CD4-positive, alpha-beta T cell treated with Interleukin-1 beta for 1 hour (primary cell): Measurements from ENCODE around the gene RAPGEF4.

Source experiments
- DNase-seq, 2 donors: peaks; one replicate each; pipeline ENCODE4 v3.0.0-alpha.2; 2020 to 2022

Gene RAPGEF4

DNA sequence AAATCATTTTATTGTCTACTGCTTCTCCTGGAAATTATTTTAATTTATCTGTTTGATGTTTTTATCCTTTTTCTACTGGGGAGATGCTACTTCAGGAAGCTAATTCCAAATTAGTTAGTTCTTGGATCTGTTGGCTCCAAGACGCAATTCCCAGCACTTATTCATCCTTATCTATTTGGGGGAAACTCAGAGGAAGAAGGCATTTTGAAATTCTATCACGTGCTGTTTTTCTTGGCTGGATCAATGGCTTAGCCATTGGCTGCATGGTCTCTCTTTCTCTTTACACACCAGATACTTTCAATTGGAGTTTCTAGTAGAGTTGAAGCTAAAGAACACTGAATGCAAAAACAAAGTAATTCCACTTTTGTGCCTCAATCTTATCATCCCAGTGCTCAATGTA is 98.3 kb downstream of the RAPGEF4 start:
- DNase-seq = no peak

GRCh38 chr2:172834881-172835280 is 99.2 kb downstream of the RAPGEF4 start:
- no peak for DNase-seq

DNA sequence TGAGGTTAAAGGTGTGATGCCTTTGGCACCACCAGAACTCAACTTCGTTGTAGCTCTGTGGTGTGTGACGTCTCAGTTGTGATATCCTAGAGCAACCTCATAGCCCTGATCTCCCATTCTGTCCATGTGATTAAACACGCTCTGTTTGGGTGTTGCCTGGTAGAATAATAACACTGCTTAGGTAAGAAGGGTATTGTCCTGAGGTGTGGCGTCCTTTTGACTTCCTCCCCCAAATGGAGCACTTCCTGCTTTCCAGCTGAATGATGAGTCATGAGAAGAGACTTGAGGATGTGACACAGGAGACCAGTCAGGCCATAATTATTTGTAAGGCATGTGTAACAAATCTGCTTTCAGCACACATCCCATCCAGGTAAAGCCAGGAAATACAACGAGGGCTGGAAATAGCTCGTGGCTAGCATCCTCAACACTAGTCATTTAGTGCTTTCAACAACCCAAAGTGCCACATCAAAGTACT is 100.7 kb downstream of the RAPGEF4 start:
- DNase-seq = no peak

DNA sequence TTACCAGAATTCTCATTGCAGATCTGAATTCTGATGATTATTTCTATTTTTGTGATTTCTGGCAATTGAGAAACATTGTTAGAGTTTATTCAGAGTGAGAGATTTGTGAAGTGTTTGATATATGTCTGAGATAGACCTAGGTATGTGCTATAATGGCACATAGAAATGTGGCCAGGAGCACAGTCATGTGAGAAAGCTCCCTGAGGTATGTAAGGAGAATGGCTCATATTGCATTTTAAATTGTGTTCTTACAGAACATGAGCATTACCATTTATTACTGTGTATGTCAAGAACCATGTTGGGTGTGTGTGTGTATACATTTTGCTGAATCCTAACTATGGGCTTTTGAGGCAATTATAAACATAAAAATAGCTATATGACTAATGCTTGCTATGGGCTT is 101.2 kb downstream of the RAPGEF4 start:
- no peak for DNase-seq

DNA sequence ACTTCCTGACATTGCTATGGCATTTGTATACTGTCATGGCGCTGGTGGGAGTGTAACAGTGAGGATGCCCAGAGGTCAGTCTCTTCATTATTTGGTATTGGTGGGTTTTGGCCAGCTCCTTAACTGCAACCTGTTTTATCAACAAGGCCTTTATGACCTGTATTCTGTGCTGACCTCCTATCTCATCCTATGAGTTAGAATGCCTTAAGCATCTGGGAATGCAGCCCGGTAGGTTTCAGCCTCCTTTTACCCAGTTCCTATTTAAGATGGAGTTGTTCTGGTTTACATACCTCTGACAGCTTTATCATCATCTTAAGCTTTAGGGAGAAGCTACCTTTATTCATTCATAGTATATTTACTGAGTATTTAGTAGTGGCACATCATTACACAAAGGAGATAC is 103.8 kb downstream of the RAPGEF4 start:
- DNase-seq = no peak

GRCh38 chr2:172842511-172843265 is 107.0 kb downstream of the RAPGEF4 start:
- no peak for DNase-seq

DNA sequence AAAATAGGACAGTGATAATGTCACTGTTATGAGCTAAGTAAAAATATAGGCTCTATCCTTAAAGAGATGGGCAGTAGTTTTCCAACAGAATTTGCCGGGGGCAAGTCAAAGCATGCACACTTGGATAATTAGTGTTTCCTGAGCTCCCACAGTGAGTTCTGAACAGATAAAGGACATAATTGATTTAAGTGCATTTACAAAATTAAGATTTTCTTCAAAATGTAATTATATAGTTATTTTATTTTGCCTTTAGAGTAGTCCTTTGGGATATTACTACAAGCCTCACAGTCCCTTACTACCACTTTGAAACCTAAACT is 107.6 kb downstream of the RAPGEF4 start:
- no peak for DNase-seq

GRCh38 chr2:172843902-172844715 is 108.5 kb downstream of the RAPGEF4 start:
- DNase-seq = no peak

GRCh38 chr2:172845028-172845630 is 109.5 kb downstream of the RAPGEF4 start:
- no peak for DNase-seq

- no peak for DNase-seq
Measured at GRCh38 chr2:172846551-172846950, 110.9 kb downstream of the RAPGEF4 start.

- no peak for DNase-seq
Measured at GRCh38 chr2:172847188-172847587, 111.5 kb downstream of the RAPGEF4 start.

GRCh38 chr2:172848519-172848918 is 112.9 kb downstream of the RAPGEF4 start:
- DNase-seq = no peak

DNA sequence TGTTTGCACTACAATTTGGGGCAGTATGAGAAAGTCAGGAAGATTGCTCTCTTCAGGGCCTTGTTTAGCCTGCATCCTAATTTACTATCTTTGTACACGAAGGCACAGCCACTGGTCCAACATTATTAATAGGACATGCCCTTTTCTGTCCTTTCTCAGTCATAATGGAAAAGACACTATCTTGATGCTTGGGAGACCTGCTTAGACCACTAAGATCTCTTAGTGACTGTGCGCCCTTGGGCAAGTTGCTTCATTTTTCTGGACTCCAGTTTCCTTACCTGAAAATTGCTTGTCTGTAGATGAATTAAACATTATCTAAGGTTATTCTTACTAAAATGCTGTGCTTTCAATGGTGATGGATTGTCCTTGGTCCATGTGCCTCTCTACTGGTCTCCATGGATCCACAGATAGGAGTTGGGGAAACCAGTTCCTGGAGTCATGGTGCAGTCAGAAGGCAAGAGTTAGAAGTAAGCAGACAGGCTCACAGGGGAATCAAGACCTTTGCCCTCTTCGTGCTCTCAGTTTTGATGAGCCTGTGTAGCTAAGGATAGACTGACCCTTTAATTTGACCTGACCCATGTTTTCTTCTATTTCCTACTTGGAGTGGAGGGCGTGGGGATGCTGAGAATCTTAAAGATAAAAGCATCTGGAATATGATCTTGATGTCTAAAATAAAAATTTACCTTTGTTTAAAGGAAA is 114.0 kb downstream of the RAPGEF4 start:
- DNase-seq = no peak

DNA sequence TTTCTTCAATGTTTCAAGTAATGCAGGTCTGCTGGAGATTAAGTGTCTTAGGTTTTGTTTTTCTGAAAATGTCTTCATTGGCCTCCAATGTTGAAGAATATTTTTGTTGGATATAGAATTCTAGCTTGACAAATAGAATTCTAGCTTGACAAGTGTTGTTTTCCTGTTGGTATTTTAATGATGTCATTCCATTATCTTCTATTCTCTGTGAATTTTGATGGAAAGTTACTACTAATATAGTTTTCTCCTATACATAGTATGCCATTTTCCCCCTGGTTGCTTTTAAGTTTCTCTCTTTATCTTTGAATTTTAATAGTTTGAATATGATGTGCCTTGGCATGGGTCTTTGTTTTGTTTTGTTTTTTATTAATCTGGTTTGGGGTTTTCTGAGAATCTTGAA is 119.9 kb downstream of the RAPGEF4 start:
- no peak for DNase-seq

DNA sequence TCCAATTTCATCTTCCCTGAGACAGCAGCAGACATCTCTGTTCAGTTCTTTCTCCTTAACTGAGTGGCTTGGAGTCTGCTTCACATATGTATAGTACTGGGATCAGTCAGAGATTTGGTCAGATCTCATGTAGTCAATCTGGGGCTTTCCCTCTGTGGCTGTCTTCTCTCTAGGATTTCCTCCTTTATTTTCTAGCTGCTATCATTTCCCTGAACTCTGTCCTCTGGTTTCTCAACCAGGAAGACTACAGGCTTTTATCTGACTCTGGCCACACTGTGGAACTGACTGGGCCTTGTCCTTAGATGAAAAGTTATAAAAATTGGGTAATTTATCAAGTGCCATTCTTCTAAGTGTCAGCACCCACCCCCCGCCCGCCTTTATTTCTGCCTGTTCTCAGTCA is 121.0 kb downstream of the RAPGEF4 start:
- no peak for DNase-seq

GRCh38 chr2:172858473-172858745 is 122.8 kb downstream of the RAPGEF4 start:
- no peak for DNase-seq

DNA sequence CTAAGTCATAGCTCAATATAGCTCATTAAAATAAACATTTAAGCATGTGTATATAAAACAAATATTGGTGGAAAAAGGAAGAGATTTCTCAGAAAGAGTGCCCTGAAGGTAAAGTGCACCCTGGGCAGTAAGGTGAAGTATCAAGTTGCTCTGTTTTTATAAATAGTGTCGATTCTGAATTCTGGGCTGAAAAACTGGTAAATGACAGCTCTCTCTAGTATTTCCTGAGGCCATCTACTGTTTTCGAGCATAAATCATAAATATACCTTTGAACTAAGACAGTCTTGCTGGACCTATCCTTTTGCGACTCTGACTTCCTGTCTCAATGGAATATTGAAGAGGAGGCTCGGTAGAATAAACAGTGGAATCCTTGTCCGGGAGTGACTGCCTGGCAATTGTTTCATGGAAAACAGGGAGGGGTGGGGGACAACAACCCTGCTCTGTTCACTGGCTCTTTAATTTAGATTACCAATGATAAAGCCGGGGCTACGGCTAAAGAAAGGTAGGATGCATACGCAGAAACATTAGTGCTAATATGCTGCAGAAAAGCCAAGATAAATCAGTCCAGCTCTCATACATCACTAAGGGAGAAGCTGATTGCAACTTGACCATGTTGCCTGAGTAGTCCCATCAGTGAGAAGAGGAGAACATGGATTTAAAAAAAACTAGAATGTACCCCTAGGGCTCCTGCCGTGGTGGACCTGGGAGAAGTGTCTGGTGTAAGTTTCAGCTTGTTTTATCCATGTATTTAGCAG is 124.1 kb downstream of the RAPGEF4 start:
- no peak for DNase-seq

DNA sequence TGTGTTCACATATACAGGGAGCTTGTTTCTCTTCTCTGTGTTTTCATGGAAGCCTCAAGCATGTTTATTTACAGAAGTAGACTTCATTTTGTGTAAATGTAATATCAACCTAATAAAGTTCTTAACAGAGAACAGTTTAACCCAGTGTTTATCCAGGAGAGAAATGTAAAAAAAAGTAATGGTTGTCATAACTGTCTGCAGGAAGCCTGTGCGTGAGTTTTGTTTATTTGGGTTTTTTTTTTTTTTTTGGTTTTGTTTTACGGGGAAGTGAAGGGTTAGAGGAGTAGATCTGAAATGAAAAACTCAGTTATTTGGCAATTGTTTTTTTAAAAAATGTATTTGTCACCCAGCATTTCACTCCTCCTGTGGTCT is 124.7 kb downstream of the RAPGEF4 start:
- DNase-seq = no peak

GRCh38 chr2:172861098-172861497 is 125.5 kb downstream of the RAPGEF4 start:
- no peak for DNase-seq

GRCh38 chr2:172861656-172862476 is 126.2 kb downstream of the RAPGEF4 start:
- no peak for DNase-seq

DNA sequence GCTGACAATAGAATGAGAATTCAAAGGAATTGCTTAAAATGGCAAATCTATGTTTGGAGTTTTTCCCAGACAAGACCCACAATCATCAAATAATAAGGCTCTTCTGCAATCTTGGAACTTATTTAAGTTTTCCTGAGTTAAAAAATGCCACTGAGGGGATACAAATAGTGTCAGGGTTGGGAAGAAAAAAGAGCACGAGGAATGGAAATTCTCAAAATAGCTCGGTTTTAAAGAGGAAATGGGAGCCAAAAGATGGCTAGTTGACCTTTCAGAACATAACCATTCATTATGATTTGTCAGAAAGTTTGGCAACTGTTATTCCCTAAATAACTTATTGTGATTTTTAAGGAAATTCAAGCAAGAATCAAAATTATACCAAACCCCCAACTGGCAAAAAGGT is 127.7 kb downstream of the RAPGEF4 start:
- DNase-seq = no peak

- peak; percentile 11 for DNase-seq
Measured at GRCh38 chr2:172864182-172864581, 128.5 kb downstream of the RAPGEF4 start.
